Measurements from ENCODE around the gene COMTD1.

Gene COMTD1

GRCh38 chr10:75245354-75246250, 9.8 kb upstream of the COMTD1 start:
- DNase-seq (ENCODE audit: low read depth in 3 of 3) = no peak

GRCh38 chr10:75244487-75245353, 9.0 kb upstream of the COMTD1 start:
- no peak for DNase-seq (ENCODE audit: low read depth in 3 of 3)

GRCh38 chr10:75243426-75243825, 7.7 kb upstream of the COMTD1 start:
- no peak for DNase-seq (ENCODE audit: low read depth in 3 of 3)

- no peak for DNase-seq (ENCODE audit: low read depth in 3 of 3)
These were observed 4.7 kb upstream of the COMTD1 start for GRCh38 chr10:75240329-75241076.

- no peak for DNase-seq (ENCODE audit: low read depth in 3 of 3)
These were observed 3.5 kb upstream of the COMTD1 start for GRCh38 chr10:75239096-75239790.

- DNase-seq (ENCODE audit: low read depth in 3 of 3) = no peak
These were observed 2.7 kb upstream of the COMTD1 start for GRCh38 chr10:75238182-75239095.

GRCh38 chr10:75236178-75236825, 545 bp upstream of the COMTD1 start:
- peak in 1 of 3 donors; percentile 7 for DNase-seq (ENCODE audit: low read depth in 3 of 3)

GRCh38 chr10:75234683-75235374, 928 bp downstream of the COMTD1 start:
- DNase-seq (ENCODE audit: low read depth in 3 of 3) = no peak

- DNase-seq (ENCODE audit: low read depth in 3 of 3) = peak; percentile 96 to 99 (median 97)
These were observed 1.6 kb downstream of the COMTD1 start for GRCh38 chr10:75234017-75234682.

GRCh38 chr10:75233444-75234016, 2.2 kb downstream of the COMTD1 start:
- DNase-seq (ENCODE audit: low read depth in 3 of 3) = no peak

GRCh38 chr10:75231672-75232581, 3.8 kb downstream of the COMTD1 start:
- no peak for DNase-seq (ENCODE audit: low read depth in 3 of 3)

GRCh38 chr10:75230600-75231038, 5.1 kb downstream of the COMTD1 start:
- DNase-seq (ENCODE audit: low read depth in 3 of 3) = peak; percentile 90 to 91 (median 91)

- DNase-seq (ENCODE audit: low read depth in 3 of 3) = no peak
These were observed 5.8 kb downstream of the COMTD1 start for GRCh38 chr10:75229971-75230370.

- no peak for DNase-seq (ENCODE audit: low read depth in 3 of 3)
These were observed 6.9 kb downstream of the COMTD1 start for GRCh38 chr10:75228834-75229233.

- no peak for DNase-seq (ENCODE audit: low read depth in 3 of 3)
These were observed 7.5 kb downstream of the COMTD1 start for GRCh38 chr10:75228278-75228677.

- no peak for DNase-seq (ENCODE audit: low read depth in 3 of 3)
These were observed 9.1 kb downstream of the COMTD1 start for GRCh38 chr10:75226656-75227055.

GRCh38 chr10:75226095-75226494, 9.7 kb downstream of the COMTD1 start:
- no peak for DNase-seq (ENCODE audit: low read depth in 3 of 3)
